HG02970 (cell line): Measurements from ENCODE around the gene MERTK.
"Not testable (repeated sequence)": the region's sequence is repeated elsewhere in the genome, so short reads cannot be mapped to it uniquely, and the experiment has no call there.

Source experiments
- ATAC-seq: cut with Tn5 transposase; IDR thresholded peaks from one replicate; pipeline ENCODE4 v1.9.1; 2021; ENCODE audit warnings: mild to moderate bottlenecking, moderate library complexity, moderate number of reproducible peaks; ENCODE audit not compliant: unreplicated experiment, low FRiP score

The MERTK gene

GRCh38 chr2:112061299-112061698 lies 162.9 kb downstream of the MERTK start:
- no peak for ATAC-seq

- ATAC-seq = no peak
These were observed 163.4 kb downstream of the MERTK start for GRCh38 chr2:112061840-112062239.

GRCh38 chr2:112062894-112063293 lies 164.5 kb downstream of the MERTK start:
- ATAC-seq = no peak

- ATAC-seq = no peak
These were observed 167.1 kb downstream of the MERTK start for GRCh38 chr2:112065486-112065885.

GRCh38 chr2:112065966-112066365 lies 167.6 kb downstream of the MERTK start:
- no peak for ATAC-seq

GRCh38 chr2:112069794-112070193 lies 171.4 kb downstream of the MERTK start:
- not testable (repeated sequence) for ATAC-seq

- ATAC-seq = no peak
These were observed 175.5 kb downstream of the MERTK start for GRCh38 chr2:112073875-112074274.

- ATAC-seq = no peak
These were observed 176.1 kb downstream of the MERTK start for GRCh38 chr2:112074506-112074905.

- ATAC-seq = no peak
These were observed 177.3 kb downstream of the MERTK start for GRCh38 chr2:112075490-112076260.

- no peak for ATAC-seq
These were observed 179.4 kb downstream of the MERTK start for GRCh38 chr2:112077814-112078213.
